Endometrial microvascular endothelial cells (primary cell): ENCODE measurements around the gene LANCL3. TPM values are rescaled to one million over a fixed set of nuclear protein-coding genes. Genes with fewer than 3 reads are reported as not detected.

ENCODE experiments used
- in situ Hi-C: cut with HindIII; loops from 2 replicates; pipeline ENCODE4 v1.10.0; 2017; ENCODE audit warnings: low sequenced_read_pairs, low pct_unique_long_range_greater_than_20kb; ENCODE audit errors: inconsistent ontology term
- total RNA-seq: library from RNA; depleted of rRNA; stranded (reverse); fragments of >200 nt; gene quantifications from one replicate; pipeline ENCODE4 v1.2.3, GENCODE V29; 2015; ENCODE audit errors: inconsistent ontology term

LANCL3 gene
- total RNA-seq, 1 donor from 2014 or later = 0.09 TPM

- in situ Hi-C loops = no loop called here
These were observed 101.1 kb downstream of the LANCL3 start for GRCh38 chrX:37672563-37672962.

- in situ Hi-C loops = no loop called here
These were observed 105.3 kb downstream of the LANCL3 start for GRCh38 chrX:37676811-37677210.

- in situ Hi-C loops = no loop called here
These were observed 105.8 kb downstream of the LANCL3 start for GRCh38 chrX:37677243-37677642.

GRCh38 chrX:37677765-37678164 is 106.3 kb downstream of the LANCL3 start:
- in situ Hi-C loops = no loop called here

- in situ Hi-C loops = no loop called here
These were observed 107.1 kb downstream of the LANCL3 start for GRCh38 chrX:37678574-37678973.

GRCh38 chrX:37679230-37679629 is 107.8 kb downstream of the LANCL3 start:
- in situ Hi-C loops = no loop called here

- in situ Hi-C loops = no loop called here
These were observed 108.4 kb downstream of the LANCL3 start for GRCh38 chrX:37679888-37680287.

- in situ Hi-C loops = no loop called here
These were observed 113.0 kb downstream of the LANCL3 start for GRCh38 chrX:37684426-37684825.

GRCh38 chrX:37684973-37685372 is 113.5 kb downstream of the LANCL3 start:
- in situ Hi-C loops = no loop called here

GRCh38 chrX:37685381-37686359 is 114.2 kb downstream of the LANCL3 start, which contains the start of gene XK:
TSS of gene XK (plus strand) at chrX:37685791. CDS start at chrX:37685962, 171 bp downstream.
- in situ Hi-C loops = no loop called here

GRCh38 chrX:37686369-37686995 is 115.0 kb downstream of the LANCL3 start:
- in situ Hi-C loops = no loop called here

GRCh38 chrX:37686996-37687395 is 115.5 kb downstream of the LANCL3 start:
- in situ Hi-C loops = no loop called here

- in situ Hi-C loops = no loop called here
These were observed 118.7 kb downstream of the LANCL3 start for GRCh38 chrX:37690119-37690518.

- in situ Hi-C loops = no loop called here
These were observed 121.5 kb downstream of the LANCL3 start for GRCh38 chrX:37692918-37693317.

GRCh38 chrX:37697169-37697760 is 125.8 kb downstream of the LANCL3 start:
- in situ Hi-C loops = no loop called here

GRCh38 chrX:37701588-37701987 is 130.1 kb downstream of the LANCL3 start:
- in situ Hi-C loops = no loop called here

GRCh38 chrX:37711991-37712390 is 140.5 kb downstream of the LANCL3 start:
- in situ Hi-C loops = no loop called here

GRCh38 chrX:37712458-37712857 is 141.0 kb downstream of the LANCL3 start:
- in situ Hi-C loops = no loop called here

GRCh38 chrX:37714479-37714878 is 143.0 kb downstream of the LANCL3 start:
- in situ Hi-C loops = no loop called here

- in situ Hi-C loops = no loop called here
These were observed 145.1 kb downstream of the LANCL3 start for GRCh38 chrX:37716602-37717001.
